Small intestine (tissue), 7 donors: ENCODE measurements around the gene CEND1. TPM values are rescaled to one million over a fixed set of nuclear protein-coding genes. Genes with fewer than 3 reads are reported as not detected.
A peak's percentile ranks its signal among the peaks of the same experiment; 100 is the strongest.

ENCODE experiments used
- DNase-seq, 2 donors: peaks; one replicate each; pipeline versions ENCODE4 v3.0.0 to v3.0.0-alpha.2; 2013
- FAIRE-seq: peaks from 2 replicates; lab custom pipeline; 2012; peaks lifted over from hg19 to GRCh38; lab: Jason Lieb, UNC
- H3K27ac ChIP-seq, 3 donors: one replicate each; pipeline ENCODE4 v1.5.1; 2013; ENCODE audit warnings: low read length in 2 of 3, mild to moderate bottlenecking in 2 of 3, control low read depth in 1 of 3, inconsistent platforms in 1 of 3, low read depth in 1 of 3, moderate library complexity in 1 of 3
- H3K27me3 ChIP-seq, 3 donors: one replicate each; pipeline ENCODE4 v1.6.1; 2013; ENCODE audit warnings: low read length in 3 of 3, inconsistent platforms in 1 of 3; ENCODE audit not compliant: control insufficient read depth in 3 of 3, insufficient read depth in 3 of 3
- H3K36me3 ChIP-seq, 3 donors: one replicate each; pipeline ENCODE4 v1.6.1; 2013; ENCODE audit warnings: low read length in 3 of 3, inconsistent platforms in 1 of 3, low read depth in 1 of 3, mild to moderate bottlenecking in 1 of 3, moderate library complexity in 1 of 3; ENCODE audit not compliant: control insufficient read depth in 3 of 3, insufficient read depth in 2 of 3
- H3K4me1 ChIP-seq, 3 donors: one replicate each; pipeline ENCODE4 v1.6.1; 2013; ENCODE audit warnings: low read length in 2 of 3, inconsistent platforms in 1 of 3, low read depth in 1 of 3, mild to moderate bottlenecking in 1 of 3, moderate library complexity in 1 of 3; ENCODE audit not compliant: control insufficient read depth in 3 of 3, insufficient read depth in 2 of 3
- H3K4me3 ChIP-seq, 3 donors: one replicate each; pipeline ENCODE4 v1.5.1; 2013; ENCODE audit warnings: low read length in 3 of 3, control low read depth in 1 of 3, inconsistent platforms in 1 of 3, low read depth in 1 of 3, mild to moderate bottlenecking in 1 of 3, moderate library complexity in 1 of 3
- H3K9me3 ChIP-seq, 2 donors: one replicate each; pipeline ENCODE4 v1.6.1; 2013; ENCODE audit warnings: low read depth in 1 of 2, low read length in 1 of 2; ENCODE audit not compliant: control insufficient read depth in 2 of 2, insufficient read depth in 1 of 2
- WGBS, 3 donors: extraction: QIAGEN DNeasy Blood & Tissue Kit; methylation state at CpG; one replicate each; pipeline ENCODE4 v1.1.7; 2013; 5-methylcytosine and 5-hydroxymethylcytosine counted together
- polyA plus RNA-seq, 4 donors: library from polyadenylated mRNA; stranded (reverse) in 3 of 4; unstranded in 1 of 4; fragments of 200-250 nt in 3 of 4; fragments of 120-200 nt in 1 of 4; gene quantifications; one replicate each; pipeline versions ENCODE4 v1.2.1 to v1.2.3, GENCODE V29; 2013
- donor health status: healthy with polysubstance abuse.
- donor health status: control.
- donor health status: control.
- donor health status: Bipolar disorder and iron deficiency.
- donor health status: healthy.

Gene CEND1
- polyA plus RNA-seq, 4 donors: 0.22 to 3.3 TPM; not detected in 2

DNA sequence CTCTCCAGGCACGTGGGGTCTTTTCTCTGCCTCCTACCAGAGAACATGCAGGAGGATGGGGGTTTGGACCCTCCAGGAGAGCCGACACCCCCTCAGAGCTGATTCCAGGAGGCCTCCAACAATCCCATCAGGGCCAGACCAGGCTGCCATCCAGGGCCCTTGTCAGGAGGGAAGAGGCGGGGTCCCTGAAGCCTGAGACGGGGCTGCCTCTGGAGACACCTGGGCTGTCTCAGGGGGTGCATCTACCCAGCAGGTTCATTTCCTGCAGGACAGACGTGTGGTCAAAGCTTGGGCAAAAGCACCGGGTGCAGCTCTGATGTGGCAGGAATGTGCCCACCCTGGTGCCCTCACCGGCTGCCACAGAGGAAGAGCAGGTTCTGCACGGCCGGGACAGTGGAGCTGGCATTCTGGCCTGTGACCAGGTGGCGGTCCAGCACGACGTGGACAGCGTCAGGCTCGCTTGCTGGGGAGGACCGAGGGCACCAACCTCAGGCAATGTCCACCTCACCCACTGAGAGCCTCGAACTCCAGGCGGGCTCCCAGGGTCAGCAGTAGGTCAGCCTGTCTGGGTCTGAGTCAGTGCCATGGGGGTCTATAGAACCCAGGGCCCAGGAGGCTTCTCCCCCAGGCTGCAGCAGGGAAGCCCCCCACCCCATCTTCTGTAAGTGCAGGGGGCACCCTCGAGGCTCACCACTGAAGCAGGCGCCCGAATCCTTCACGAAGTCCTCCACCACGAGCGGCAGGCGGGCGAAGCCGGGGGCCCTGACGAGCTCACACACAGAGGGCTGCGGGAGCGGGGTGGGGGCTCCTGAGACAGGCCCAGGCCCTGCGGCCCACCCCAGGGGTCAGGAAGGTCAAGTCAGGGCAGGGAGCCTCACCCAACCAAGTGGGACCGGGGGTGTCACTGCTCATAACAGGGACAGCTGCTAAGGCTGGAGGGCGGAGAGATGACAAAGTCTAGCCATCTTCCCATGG, 19.0 kb downstream of the CEND1 start:
- H3K27ac ChIP-seq: no peak overlapping the region
- no peak for DNase-seq
- no peak for FAIRE-seq
- no peak overlapping the region for H3K4me3 ChIP-seq
- H3K36me3 ChIP-seq: peaks cover 10 to 88% (median 12%) of the 10 kb centered on the region in 3 donors
- no peaks in the 10 kb centered on the region for H3K27me3 ChIP-seq
- WGBS, 3 donors: 90 to 92% (median 91%) methylated on average over 30 to 32 of the region's 32 CpGs
- peaks cover 0 to 5% (median 3%) of the 10 kb centered on the region in 3 donors for H3K4me1 ChIP-seq
- H3K9me3 ChIP-seq: no peaks in the 10 kb centered on the region

DNA sequence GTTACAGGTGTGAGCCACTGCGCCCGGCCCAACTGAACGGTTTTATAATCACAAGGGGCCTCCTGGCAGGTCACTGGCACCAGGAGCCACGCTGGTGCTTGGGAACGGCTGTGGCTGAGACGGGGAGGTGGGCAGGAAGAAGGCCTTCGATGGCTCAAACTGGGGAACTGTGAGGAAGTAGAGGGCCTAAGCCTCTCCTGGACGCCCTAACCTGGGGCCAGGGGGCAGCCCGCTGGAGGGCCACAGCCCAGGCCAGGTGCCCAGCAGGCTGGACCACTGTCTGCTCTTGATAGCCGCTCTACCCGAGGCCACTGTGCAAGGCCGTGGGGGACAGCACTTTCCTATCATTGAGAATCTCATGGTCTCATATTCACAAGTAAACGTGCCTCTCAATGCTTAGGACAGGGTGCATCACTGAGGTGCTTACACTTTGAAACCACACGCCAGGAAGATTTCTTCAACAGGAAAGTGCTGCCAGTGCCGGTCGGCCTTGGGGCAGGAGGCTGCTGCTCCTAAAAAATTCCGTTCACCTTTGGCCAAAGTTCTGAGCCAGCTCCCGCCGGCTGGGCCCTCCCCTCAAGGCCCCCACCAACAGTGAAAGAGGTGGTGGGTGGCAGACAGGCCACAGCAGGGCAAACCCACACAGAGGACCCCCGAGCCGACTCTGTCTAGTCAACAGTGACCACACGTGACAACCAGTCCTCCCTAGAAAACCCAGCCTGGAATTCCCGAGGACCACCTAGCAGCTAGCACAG, 19.8 kb downstream of the CEND1 start:
- H3K4me3 ChIP-seq: no peak overlapping the region
- H3K36me3 ChIP-seq: peaks cover 10 to 93% (median 12%) of the 10 kb centered on the region in 3 donors
- H3K4me1 ChIP-seq: no peaks in the 10 kb centered on the region
- H3K27me3 ChIP-seq: no peaks in the 10 kb centered on the region
- DNase-seq (no peak), FAIRE-seq (no peak)
- H3K9me3 ChIP-seq: no peaks in the 10 kb centered on the region
- WGBS, 3 donors: 84 to 90% (median 86%) methylated on average over 23 of the region's 23 CpGs
- no peak overlapping the region for H3K27ac ChIP-seq

DNA sequence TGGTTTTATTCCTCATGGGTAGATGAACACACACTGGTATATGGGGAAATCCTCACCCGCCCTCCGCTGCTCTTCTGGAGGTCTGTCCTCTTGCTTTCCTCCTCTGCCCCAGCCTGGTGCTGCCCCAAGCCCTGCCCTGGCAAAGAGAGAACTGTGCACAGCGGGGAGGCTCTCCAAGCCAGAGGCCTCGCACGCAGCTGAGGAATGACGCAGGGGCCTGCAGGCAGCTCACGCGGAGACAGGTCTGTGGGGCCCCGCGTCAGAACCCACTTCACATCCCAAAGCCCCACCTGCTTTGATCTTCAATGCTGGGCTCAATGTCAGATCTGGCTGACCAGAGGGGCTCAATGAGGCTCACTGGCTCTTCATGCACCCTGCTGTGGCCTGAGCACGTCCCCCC, 22.7 kb downstream of the CEND1 start:
- peaks cover 5 to 90% (median 15%) of the 10 kb centered on the region in 3 donors for H3K36me3 ChIP-seq
- WGBS, 3 donors: 93 to 97% (median 94%) methylated on average over 11 of the region's 11 CpGs
- H3K9me3 ChIP-seq: no peaks in the 10 kb centered on the region
- peaks cover 0 to 11% (median 0%) of the 10 kb centered on the region in 3 donors for H3K4me1 ChIP-seq
- no peak overlapping the region for H3K27ac ChIP-seq
- FAIRE-seq: no peak
- H3K4me3 ChIP-seq: no peak overlapping the region
- no peak for DNase-seq
- H3K27me3 ChIP-seq: no peaks in the 10 kb centered on the region

DNA sequence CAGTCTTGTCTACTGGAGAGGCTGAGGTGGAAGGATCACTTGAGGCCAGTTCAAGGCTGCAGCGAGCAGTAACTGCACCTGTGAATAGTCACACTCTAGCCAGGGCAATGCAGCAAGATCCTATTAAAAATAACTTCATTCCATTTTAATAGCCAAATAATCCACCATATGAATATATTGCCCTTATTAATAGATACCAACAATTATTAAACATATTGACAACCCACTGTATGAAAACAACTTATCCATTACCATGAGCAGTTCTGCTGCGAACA, 23.0 kb downstream of the CEND1 start:
- H3K36me3 ChIP-seq: peaks cover 4 to 89% (median 15%) of the 10 kb centered on the region in 3 donors
- H3K9me3 ChIP-seq: no peaks in the 10 kb centered on the region
- DNase-seq: no peak
- H3K4me1 ChIP-seq: peaks cover 0 to 12% (median 0%) of the 10 kb centered on the region in 3 donors
- H3K27ac ChIP-seq: no peak overlapping the region
- 96 to 100% (median 100%) methylated on average over 2 of the region's 2 CpGs for WGBS, 3 donors
- FAIRE-seq: no peak
- H3K27me3 ChIP-seq: no peaks in the 10 kb centered on the region
- no peak overlapping the region for H3K4me3 ChIP-seq

DNA sequence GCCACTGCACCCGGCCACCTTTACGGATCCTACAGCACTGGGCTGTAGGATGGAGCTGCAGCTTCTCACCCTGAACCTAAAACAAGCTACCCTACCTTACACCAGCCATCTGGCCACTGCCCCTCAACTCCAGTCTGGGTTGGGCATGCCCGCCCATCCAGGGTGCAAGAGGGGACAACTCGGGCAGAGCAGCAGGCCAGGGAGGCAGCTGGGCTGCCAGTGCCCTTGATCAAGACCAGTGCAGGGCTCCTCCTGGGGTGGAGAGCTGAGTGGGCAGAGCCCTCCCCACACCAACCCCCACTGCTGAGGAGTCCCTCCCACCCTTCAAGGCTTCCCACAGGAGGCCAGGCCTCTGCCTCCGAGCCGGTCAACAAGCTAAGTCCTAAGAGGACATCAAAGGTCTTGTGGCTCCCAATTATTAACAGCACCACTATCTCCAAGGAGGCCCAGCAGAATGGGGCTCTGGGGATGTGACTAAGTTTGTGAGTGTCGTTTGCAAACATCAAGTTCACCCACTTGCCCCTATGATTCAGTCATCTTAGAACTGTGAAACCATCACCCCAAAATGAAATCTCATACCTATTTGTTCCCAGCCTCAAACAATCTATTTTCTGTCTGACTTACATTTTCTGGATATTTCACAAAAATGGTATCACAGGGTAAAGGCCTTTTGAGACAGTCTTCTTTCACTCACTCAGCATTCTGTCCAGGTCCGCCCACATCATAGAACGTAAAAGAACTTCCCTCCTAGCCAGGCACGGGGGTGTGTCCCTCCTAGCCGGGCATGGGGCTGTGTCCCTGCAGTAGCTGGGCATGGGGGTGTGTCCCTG, 23.6 kb downstream of the CEND1 start:
- Histone ChIP-seq H3K27ac (no peak overlapping the region), H3K4me1 (peaks cover 0 to 12% (median 0%) of the 10 kb centered on the region in 3 donors), H3K9me3 (no peaks in the 10 kb centered on the region), H3K36me3 (peaks cover 2 to 89% (median 15%) of the 10 kb centered on the region in 3 donors), H3K4me3 (no peak overlapping the region), H3K27me3 (no peaks in the 10 kb centered on the region)
- 70 to 77% (median 73%) methylated on average over 11 of the region's 11 CpGs for WGBS, 3 donors
- FAIRE-seq (no peak), DNase-seq (no peak)

DNA sequence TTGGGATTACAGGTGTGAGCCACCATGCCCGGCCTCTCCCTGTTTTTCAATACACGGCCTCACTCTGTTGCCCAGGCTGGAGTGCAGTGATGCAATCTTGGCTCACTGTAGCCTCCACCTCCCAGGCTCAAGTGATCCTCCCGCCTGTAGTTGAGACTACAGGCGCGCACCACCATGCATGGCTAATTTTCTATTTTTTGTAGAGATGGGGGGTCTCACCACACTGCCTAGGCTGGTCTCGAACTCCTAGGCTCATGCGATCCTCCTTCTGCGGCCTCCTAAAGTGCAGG, 24.1 kb downstream of the CEND1 start:
- DNase-seq: no peak

DNA sequence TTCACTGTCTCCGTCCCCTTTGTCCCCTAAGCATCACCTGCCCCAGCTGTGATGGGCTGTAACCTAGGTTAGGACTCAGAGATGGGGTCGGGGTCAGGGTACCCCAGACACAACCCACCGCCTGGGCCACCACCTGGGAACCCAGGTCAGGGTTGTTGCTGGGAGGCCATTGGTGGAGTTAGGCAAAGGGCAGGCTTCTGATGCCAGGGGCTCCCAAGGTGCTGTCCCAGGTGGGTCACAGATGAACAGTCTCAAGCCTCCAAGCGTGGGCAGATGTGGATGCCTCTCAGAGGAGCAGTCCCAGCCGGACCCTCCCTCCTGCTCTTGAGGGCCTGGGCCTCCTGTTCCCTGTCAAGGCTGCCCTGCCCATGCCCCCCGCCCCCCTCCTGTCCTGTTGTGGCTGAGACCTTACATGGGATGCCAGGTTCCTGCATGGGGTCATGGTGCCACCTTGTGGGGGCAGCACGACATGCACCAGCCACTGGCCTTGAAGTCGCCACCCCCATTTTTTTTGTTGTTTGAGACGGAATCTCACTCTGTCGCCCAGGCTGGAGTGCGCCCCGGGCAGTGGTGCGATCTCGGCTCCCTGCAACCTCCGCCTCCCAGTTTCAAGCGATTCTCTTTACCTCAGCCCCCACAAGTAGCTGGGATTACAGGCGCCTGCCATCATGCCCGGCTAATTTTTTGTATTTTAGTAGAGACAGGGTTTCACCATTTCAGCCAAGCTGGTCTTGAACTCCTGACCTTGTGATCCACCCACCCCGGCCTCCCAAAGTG, 24.7 kb downstream of the CEND1 start:
- DNase-seq: peak; percentile 54 to 57
- Histone ChIP-seq H3K4me1 (peaks cover 0 to 12% (median 0%) of the 10 kb centered on the region in 3 donors), H3K27ac (no peak overlapping the region), H3K9me3 (no peaks in the 10 kb centered on the region), H3K36me3 (peaks cover 3 to 89% (median 10%) of the 10 kb centered on the region in 3 donors), H3K27me3 (no peaks in the 10 kb centered on the region), H3K4me3 (no peak overlapping the region)
- no peak for FAIRE-seq
- WGBS, 3 donors: 67 to 77% (median 71%) methylated on average over 19 of the region's 19 CpGs

More for the DNA sequence above, 24.1 kb downstream of the CEND1 start:
- Histone ChIP-seq H3K4me3 (no peak overlapping the region), H3K27ac (no peak overlapping the region), H3K4me1 (peaks cover 0 to 12% (median 0%) of the 10 kb centered on the region in 3 donors), H3K9me3 (no peaks in the 10 kb centered on the region), H3K27me3 (no peaks in the 10 kb centered on the region), H3K36me3 (peaks cover under 1 to 89% (median 11%) of the 10 kb centered on the region in 3 donors)
- FAIRE-seq: no peak
- 94 to 97% (median 95%) methylated on average over 8 of the region's 8 CpGs for WGBS, 3 donors
